ENCODE measurements around the gene NHERF1.

The NHERF1 gene

GRCh38 chr17:74750039-74750326 lies 1.6 kb downstream of the NHERF1 start:
- 0 out of 2 replicates have a peak, but pooled peaks have one; percentile 1 for TF ChIP-seq GLIS1 (tag by site-specific recombination; IDR thresholded peaks at IDR 0.05)
- no peak for TF ChIP-seq BCL11A (tag by site-specific recombination; IDR thresholded peaks at IDR 0.05; ENCODE audit: low read depth)
- no peak for TF ChIP-seq ZNF501 (tag by site-specific recombination; IDR thresholded peaks at IDR 0.05)
- no peak for TF ChIP-seq ZNF514 (tag by site-specific recombination; IDR thresholded peaks at IDR 0.05)
- TF ChIP-seq ZNF37A (tag by site-specific recombination; IDR thresholded peaks at IDR 0.05) = no peak
- TF ChIP-seq ZNF558 (tag by site-specific recombination; IDR thresholded peaks at IDR 0.05) = no peak
- no peak for TF ChIP-seq ZNF704 (tag by site-specific recombination; IDR thresholded peaks at IDR 0.05)
- no peak for TF ChIP-seq ZNF513 (tag by site-specific recombination; IDR thresholded peaks at IDR 0.05)
- no peak for TF ChIP-seq ZNF677 (tag by site-specific recombination; IDR thresholded peaks at IDR 0.05)
- TF ChIP-seq PRDM10 (tag by site-specific recombination; IDR thresholded peaks at IDR 0.05) = peak; percentile 46; the same call in 1 of the 2 replicates
- H3K4me3 ChIP-seq (ENCODE audit: low read depth, low read length) = peak overlapping the region; percentile 81
- CTCF ChIA-PET = interaction anchor here (0.7 to 3.0 kb wide), 9 partner anchors 9 to 1000 kb away, joined by 3 to 13 read pairs (median 4); no protein-coding TSS in a partner anchor
- H3K4me1 ChIP-seq (ENCODE audit: control insufficient read depth, insufficient read depth, low read length) = peaks cover 7% of the 10 kb centered on the region
- H3K9me3 ChIP-seq (ENCODE audit: control insufficient read depth, insufficient read depth, low read depth, low read length) = no peaks in the 10 kb centered on the region
- H3K27ac ChIP-seq (ENCODE audit: extremely low read depth, low read depth, low read length) = no peak overlapping the region
- POLR2A ChIA-PET = interaction anchor here (1.1 to 1.9 kb wide), 8 partner anchors 9 to 123 kb away, joined by 3 to 22 read pairs (median 8); partner anchors contain the start of genes FDXR and NAT9
- no peaks in the 10 kb centered on the region for H3K36me3 ChIP-seq (ENCODE audit: control insufficient read depth in 2 of 2, insufficient read depth in 1 of 2, low read length in 2 of 2)

GRCh38 chr17:74750327-74751069 lies 2.1 kb downstream of the NHERF1 start:
- Histone ChIP-seq H3K4me1 (ENCODE audit: control insufficient read depth, insufficient read depth, low read length) (peaks cover 7% of the 10 kb centered on the region), H3K27ac (ENCODE audit: extremely low read depth, low read depth, low read length) (no peak overlapping the region), H3K36me3 (ENCODE audit: control insufficient read depth in 2 of 2, insufficient read depth in 1 of 2, low read length in 2 of 2) (no peaks in the 10 kb centered on the region), H3K4me3 (ENCODE audit: low read depth, low read length) (no peak overlapping the region), H3K9me3 (ENCODE audit: control insufficient read depth, insufficient read depth, low read depth, low read length) (no peaks in the 10 kb centered on the region)
- TF ChIP-seq ZBTB1 (tag by site-specific recombination; IDR thresholded peaks at IDR 0.05) = no peak
- 0 out of 2 replicates have a peak, but pooled peaks have one; percentile 39 for TF ChIP-seq CTCF (tag by site-specific recombination; IDR thresholded peaks at IDR 0.05)
- no peak for TF ChIP-seq MYNN (tag by site-specific recombination; IDR thresholded peaks at IDR 0.05; ENCODE audit: borderline replicate concordance)
- TF ChIP-seq ZNF692 (tag by site-specific recombination; IDR thresholded peaks at IDR 0.05) = no peak
- TF ChIP-seq ZNF792 (tag by site-specific recombination; IDR thresholded peaks at IDR 0.05) = no peak
- TF ChIP-seq SCRT2 (tag by site-specific recombination; IDR thresholded peaks at IDR 0.05) = 0 out of 2 replicates have a peak, but pooled peaks have one; percentile 15
- TF ChIP-seq GLI2 (tag by site-specific recombination; IDR thresholded peaks at IDR 0.05; ENCODE audit: borderline replicate concordance, low read depth) = no peak
- no peak for TF ChIP-seq TCF7L2 (IDR thresholded peaks at IDR 0.05; ENCODE audit: borderline replicate concordance, low read depth, low read length)
- TF ChIP-seq SALL2 (tag by site-specific recombination; IDR thresholded peaks at IDR 0.05; ENCODE audit: borderline replicate concordance) = no peak
- TF ChIP-seq KLF1 (tag by site-specific recombination; IDR thresholded peaks at IDR 0.05) = no peak
- no peak for TF ChIP-seq ZNF843 (tag by site-specific recombination; IDR thresholded peaks at IDR 0.05)
- TF ChIP-seq REPIN1 (tag by site-specific recombination; IDR thresholded peaks at IDR 0.05; ENCODE audit: low read depth) = no peak
- TF ChIP-seq ZNF239 (tag by site-specific recombination; IDR thresholded peaks at IDR 0.05) = no peak
- CTCF ChIA-PET = interaction anchor here (0.8 to 3.0 kb wide), 8 partner anchors 8 to 112 kb away, joined by 3 to 13 read pairs (median 5); no protein-coding TSS in a partner anchor
- POLR2A ChIA-PET = interaction anchor here (1.3 to 1.9 kb wide), 7 partner anchors 8 to 123 kb away, joined by 4 to 22 read pairs (median 8); partner anchors contain the start of genes FDXR and NAT9
